ENCODE data around the gene C3orf52. TPM values are rescaled to one million over a fixed set of nuclear protein-coding genes. Genes with fewer than 3 reads are reported as not detected.

C3orf52 gene
- polyA plus RNA-seq, 1 donor (not counting 4 experiments of a cell fraction or from before 2014, with no cell fraction given): 15.8 TPM

DNA sequence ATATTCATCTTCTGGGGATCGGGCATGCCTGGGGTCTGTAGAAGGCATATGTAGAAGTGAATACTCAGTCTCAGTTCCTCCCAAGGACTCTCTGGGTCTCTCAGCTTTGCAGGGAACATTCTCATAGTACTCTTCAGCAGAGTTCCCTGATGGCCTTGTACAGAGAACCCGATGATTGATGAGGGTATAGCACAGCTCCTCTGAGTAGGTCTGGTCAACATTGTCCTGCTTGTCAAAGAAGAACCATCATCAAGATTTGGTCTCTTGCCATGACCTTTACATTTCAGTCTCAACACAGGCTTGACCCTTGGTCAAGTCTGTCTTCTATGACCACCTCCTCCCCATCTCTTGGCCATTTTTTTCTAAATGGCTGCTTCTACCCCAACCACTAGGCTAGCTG is 37.4 kb downstream of the C3orf52 start:
- no peak overlapping the region for H2AFZ ChIP-seq (ENCODE audit: control insufficient read depth, low read length)
- TF ChIP-seq, protein P1, sequence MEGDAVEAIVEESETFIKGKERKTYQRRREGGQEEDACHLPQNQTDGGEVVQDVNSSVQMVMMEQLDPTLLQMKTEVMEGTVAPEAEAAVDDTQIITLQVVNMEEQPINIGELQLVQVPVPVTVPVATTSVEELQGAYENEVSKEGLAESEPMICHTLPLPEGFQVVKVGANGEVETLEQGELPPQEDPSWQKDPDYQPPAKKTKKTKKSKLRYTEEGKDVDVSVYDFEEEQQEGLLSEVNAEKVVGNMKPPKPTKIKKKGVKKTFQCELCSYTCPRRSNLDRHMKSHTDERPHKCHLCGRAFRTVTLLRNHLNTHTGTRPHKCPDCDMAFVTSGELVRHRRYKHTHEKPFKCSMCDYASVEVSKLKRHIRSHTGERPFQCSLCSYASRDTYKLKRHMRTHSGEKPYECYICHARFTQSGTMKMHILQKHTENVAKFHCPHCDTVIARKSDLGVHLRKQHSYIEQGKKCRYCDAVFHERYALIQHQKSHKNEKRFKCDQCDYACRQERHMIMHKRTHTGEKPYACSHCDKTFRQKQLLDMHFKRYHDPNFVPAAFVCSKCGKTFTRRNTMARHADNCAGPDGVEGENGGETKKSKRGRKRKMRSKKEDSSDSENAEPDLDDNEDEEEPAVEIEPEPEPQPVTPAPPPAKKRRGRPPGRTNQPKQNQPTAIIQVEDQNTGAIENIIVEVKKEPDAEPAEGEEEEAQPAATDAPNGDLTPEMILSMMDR (optimal IDR thresholded peaks at IDR 0.05 in 1 of 3, IDR thresholded peaks at IDR 0.05 in 1 of 3, conservative IDR thresholded peaks at IDR 0.05 in 1 of 3; ENCODE audit: extremely low read depth in 1 of 3, insufficient read depth in 2 of 3, low read length in 3 of 3): no peak
- H3K9ac ChIP-seq (ENCODE audit: control insufficient read depth, extremely low read depth, insufficient read depth, low read length): no peak overlapping the region
- no peaks in the 10 kb centered on the region for H3K27me3 ChIP-seq (ENCODE audit: control insufficient read depth, extremely low read depth, insufficient read depth, low read length)
- H3K36me3 ChIP-seq (ENCODE audit: control insufficient read depth in 2 of 2, extremely low read depth in 1 of 2, insufficient read depth in 2 of 2, low read length in 2 of 2): peaks cover 10 to 14% of the 10 kb centered on the region in 2 experiments
- H3K9me3 ChIP-seq (ENCODE audit: control insufficient read depth, low read depth, low read length): no peaks in the 10 kb centered on the region
- H3K4me3 ChIP-seq (ENCODE audit: control insufficient read depth in 2 of 3, extremely low read depth in 1 of 3, insufficient read depth in 2 of 3, low read depth in 1 of 3, low read length in 3 of 3): no peak overlapping the region
- H3K4me2 ChIP-seq (ENCODE audit: control insufficient read depth, extremely low read depth, insufficient read depth, low read depth, low read length): no peak overlapping the region
- H3K4me1 ChIP-seq (ENCODE audit: control insufficient read depth, extremely low read depth, insufficient read depth, low read length): peaks cover 9% of the 10 kb centered on the region
- dilution Hi-C loops (cut with MboI; ENCODE audit: extremely low pct_ligation_motif_present, low sequenced_read_pairs): no loop called here
- no peak for DNase-seq (ENCODE audit: low read depth, low spot score)
- H4K20me1 ChIP-seq (ENCODE audit: control insufficient read depth, extremely low read depth, insufficient read depth, low read length): no peaks in the 10 kb centered on the region
- no peak for FAIRE-seq
- H3K9me1 ChIP-seq (ENCODE audit: control insufficient read depth, extremely low read depth, insufficient read depth, low read length): no peaks in the 10 kb centered on the region
- no peak overlapping the region for H3K27ac ChIP-seq (ENCODE audit: control insufficient read depth, insufficient read depth, low read length)
- no peaks in the 10 kb centered on the region for H3K79me2 ChIP-seq (ENCODE audit: control insufficient read depth, insufficient read depth, low read length)

DNA sequence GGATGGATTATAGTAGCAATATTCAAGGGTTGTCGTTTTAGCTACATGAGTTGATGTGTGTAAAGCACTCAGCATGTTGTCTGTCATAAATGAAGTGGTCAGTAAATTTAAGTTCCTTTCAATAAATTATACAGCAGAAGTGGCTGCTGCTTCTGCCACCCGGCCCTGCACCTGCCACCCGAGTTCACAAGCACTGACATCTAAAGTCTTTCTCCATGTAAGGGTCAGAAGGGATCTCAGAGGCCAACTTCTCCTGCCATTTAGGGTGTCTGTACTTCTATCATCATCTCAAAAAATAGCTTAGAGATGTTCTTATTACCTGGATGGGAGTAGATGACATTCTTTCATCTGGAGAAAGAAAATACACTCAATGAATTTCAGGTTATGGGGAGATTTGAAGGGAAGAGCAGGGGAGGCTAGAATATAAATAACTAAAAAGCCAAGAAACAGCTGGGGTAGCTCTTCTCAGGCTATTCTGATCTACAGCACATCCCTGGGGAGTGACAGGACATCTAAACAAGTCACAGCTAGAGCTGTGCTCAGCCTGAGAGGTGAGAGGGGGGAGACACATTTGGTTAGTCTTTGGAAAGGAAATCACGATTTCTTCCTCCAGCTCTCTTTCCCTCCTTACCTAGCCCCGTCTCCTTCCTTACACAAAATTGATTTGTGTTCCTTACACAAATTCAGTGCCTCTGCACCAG is 38.9 kb downstream of the C3orf52 start:
- dilution Hi-C loops (cut with MboI; ENCODE audit: extremely low pct_ligation_motif_present, low sequenced_read_pairs): no loop called here
- H4K20me1 ChIP-seq (ENCODE audit: control insufficient read depth, extremely low read depth, insufficient read depth, low read length): no peaks in the 10 kb centered on the region
- peaks cover 7 to 9% of the 10 kb centered on the region in 2 experiments for H3K36me3 ChIP-seq (ENCODE audit: control insufficient read depth in 2 of 2, extremely low read depth in 1 of 2, insufficient read depth in 2 of 2, low read length in 2 of 2)
- no peak for TF ChIP-seq EZH2 (IDR thresholded peaks at IDR 0.05; ENCODE audit: low read length)
- TF ChIP-seq, protein P1 (optimal IDR thresholded peaks at IDR 0.05 in 1 of 3, IDR thresholded peaks at IDR 0.05 in 1 of 3, conservative IDR thresholded peaks at IDR 0.05 in 1 of 3; ENCODE audit: extremely low read depth in 1 of 3, insufficient read depth in 2 of 3, low read length in 3 of 3): no peak
- DNase-seq (ENCODE audit: low read depth, low spot score): no peak
- no peaks in the 10 kb centered on the region for H3K9me1 ChIP-seq (ENCODE audit: control insufficient read depth, extremely low read depth, insufficient read depth, low read length)
- no peak for FAIRE-seq
- no peak overlapping the region for H3K27ac ChIP-seq (ENCODE audit: control insufficient read depth, insufficient read depth, low read length)
- no peak overlapping the region for H3K4me3 ChIP-seq (ENCODE audit: control insufficient read depth in 2 of 3, extremely low read depth in 1 of 3, insufficient read depth in 2 of 3, low read depth in 1 of 3, low read length in 3 of 3)
- peaks cover 18% of the 10 kb centered on the region for H3K4me1 ChIP-seq (ENCODE audit: control insufficient read depth, extremely low read depth, insufficient read depth, low read length)
- no peaks in the 10 kb centered on the region for H3K27me3 ChIP-seq (ENCODE audit: control insufficient read depth, extremely low read depth, insufficient read depth, low read length)
- no peak overlapping the region for H3K9ac ChIP-seq (ENCODE audit: control insufficient read depth, extremely low read depth, insufficient read depth, low read length)
- H3K4me2 ChIP-seq (ENCODE audit: control insufficient read depth, extremely low read depth, insufficient read depth, low read depth, low read length): no peak overlapping the region
- no peaks in the 10 kb centered on the region for H3K79me2 ChIP-seq (ENCODE audit: control insufficient read depth, insufficient read depth, low read length)
- no peaks in the 10 kb centered on the region for H3K9me3 ChIP-seq (ENCODE audit: control insufficient read depth, low read depth, low read length)
- H2AFZ ChIP-seq (ENCODE audit: control insufficient read depth, low read length): no peak overlapping the region
